GF-D8 (cell line): ENCODE measurements around the gene NUP62.
"Not testable (repeated sequence)": the region's sequence is repeated elsewhere in the genome, so short reads cannot be mapped to it uniquely, and the experiment has no call there.

Source experiments
- DNase-seq: peaks from one replicate; lab custom pipeline; 2025; lab: John Stamatoyannopoulos, UW

The NUP62 gene

DNA sequence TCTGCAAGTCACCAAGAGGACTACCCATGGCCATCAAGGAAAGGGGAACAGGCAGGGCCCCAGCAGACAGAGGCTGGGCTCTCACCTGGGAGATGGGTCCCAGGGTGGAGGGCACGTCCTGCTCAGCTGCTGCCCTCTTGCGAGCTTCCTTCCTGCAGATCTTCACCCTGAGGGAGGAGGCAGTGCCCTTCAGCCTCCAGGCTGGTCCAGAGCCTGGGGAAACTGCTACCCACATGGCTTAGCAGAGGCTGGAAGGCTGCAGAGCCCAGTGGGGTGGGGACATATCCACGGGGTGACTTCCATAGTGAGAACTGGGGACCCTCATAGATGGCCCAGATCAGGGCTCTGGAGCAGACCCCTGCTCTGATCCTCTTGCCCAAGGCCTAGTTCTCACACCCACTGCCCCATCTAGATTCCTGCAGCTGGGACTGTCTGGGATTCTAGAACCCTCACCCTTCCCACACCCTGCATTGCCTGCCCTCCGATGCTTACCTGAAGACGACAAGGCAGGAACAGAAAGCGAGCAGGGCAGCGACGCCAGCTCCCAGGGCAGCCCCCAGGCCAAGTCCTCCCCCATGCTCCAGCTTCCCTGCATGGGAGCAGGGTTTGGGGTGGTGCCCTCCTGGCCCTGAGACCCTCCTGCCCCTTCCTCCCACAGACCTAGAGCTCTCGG lies 22.6 kb upstream of the NUP62 start:
- no peak for DNase-seq

- DNase-seq = no peak
These were observed 21.7 kb upstream of the NUP62 start for GRCh38 chr19:49950956-49951526.

DNA sequence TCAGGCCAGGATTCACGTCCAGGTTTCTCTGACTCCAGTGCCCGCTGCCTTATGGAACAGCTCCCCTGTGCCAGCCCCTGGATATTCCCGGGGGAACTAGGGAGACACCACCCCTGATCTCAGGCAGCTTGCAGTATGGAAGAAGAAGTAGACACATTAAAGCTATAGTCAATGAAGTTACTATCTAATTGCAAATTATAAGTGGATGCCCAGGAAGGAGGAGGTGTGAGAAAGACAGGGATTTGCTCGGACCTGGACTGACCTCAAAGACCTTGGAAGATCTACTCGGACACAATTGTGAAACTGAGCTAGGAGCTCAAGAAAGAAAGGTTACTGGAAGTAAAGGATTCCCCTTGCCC lies 21.3 kb upstream of the NUP62 start:
- no peak for DNase-seq

DNA sequence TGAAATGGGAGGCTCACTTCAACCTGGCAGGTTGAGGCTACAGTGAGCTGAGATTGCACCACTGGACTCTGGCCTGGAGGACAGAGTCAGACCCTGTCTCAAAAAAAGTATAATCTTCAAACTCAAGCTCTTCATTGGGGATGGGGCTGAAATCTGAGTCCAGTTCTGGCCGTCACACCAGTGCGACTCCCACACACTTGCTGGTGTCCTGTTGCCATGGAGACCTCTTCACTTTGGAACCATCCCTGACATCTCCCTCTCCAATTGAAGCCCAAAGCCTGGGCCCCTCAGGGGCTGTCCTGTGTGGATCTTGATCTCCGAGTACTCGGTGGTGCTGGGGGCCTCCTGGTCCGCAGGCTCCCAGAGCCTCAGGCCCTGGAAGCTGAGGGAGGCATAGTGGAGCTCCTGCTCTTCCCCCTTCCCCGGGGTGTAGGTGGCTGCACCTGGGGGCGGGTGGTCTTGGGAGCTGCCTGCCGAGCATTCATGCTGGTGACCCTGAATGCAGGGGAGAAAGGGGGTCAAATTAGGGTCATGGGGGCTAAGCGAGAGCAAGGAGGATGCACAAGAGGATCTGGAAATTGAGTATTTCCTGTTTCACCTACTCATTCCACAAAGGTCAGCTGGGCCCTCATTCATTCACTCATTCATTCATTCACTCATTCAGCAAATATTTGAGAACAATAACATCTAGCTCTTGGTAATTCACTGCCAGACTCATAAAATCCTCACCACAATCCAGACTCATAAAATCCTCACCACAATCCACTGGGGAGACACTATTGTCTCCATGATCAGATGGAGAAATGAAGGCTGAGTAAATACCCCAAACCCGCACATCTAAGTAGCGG lies 20.7 kb upstream of the NUP62 start:
- no peak for DNase-seq

GRCh38 chr19:49946415-49946814 lies 17.1 kb upstream of the NUP62 start:
- no peak for DNase-seq

DNA sequence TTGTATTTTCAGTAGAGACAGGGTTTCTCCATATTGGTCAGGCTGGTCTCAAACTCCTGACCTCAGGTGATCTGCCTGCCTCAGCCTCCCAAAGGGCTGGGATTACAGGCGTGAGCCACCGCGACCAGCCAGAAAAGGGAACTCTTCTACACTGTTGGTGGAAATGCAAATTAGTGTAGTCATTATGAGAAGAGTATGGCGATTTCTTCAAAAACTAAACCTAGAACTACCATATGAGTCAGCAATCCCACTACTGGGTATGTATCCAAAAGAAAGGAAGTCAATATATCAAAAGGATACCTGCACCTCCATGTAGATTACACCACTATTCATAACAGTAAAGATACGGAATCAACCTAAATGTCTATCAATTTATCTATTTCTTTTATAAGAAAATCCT lies 15.3 kb upstream of the NUP62 start:
- not testable (repeated sequence) for DNase-seq

DNA sequence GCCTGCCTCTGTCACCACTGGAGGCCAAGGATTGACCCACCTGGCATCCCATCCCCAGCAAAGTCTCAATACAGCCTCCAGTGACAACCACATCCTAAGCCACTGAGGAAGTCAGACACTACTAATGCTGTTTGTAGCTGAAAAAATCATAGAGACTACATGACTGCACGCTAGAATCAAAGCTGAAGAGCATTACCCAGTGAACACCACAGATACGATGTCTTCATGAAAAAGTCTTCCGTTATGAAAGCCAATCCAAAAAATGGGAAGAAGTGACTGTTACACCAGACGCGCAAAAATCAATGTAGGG lies 11.1 kb upstream of the NUP62 start:
- DNase-seq = no peak

- DNase-seq = no peak
These were observed 10.6 kb upstream of the NUP62 start for GRCh38 chr19:49939721-49940481.

GRCh38 chr19:49938662-49939061 lies 9.4 kb upstream of the NUP62 start:
- no peak for DNase-seq

DNA sequence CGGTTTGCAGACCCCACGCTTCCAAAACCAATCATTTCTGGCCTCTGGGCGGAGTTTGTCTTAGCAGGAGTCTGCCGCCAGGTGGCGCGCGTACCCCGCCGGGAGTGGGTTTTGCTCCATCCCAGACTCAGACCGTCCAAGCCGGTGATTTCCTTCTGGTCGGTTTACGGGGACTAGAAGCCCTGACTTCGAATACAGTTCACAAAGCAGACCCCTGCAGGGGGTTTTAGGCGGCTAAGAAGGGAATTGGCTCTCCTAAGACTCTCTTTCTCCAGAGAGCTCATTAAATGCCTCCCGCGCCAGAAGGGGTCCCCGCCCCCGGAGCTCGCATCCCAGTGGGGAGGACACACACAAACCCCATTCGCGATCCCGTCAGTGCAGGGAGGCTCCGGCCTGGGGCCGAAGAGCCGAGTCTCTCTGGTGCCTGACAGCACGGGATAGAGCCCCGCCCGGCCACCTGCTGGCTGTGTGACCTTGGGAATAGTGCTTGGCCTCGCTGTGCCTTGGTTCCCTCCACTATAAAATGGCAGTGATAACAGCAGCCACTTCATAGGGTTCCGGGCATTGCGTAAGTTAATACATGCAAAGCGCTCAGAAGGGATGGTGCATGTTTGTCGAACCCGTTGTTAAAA lies 8.6 kb upstream of the NUP62 start:
- DNase-seq = no peak

- no peak for DNase-seq
These were observed 7.2 kb upstream of the NUP62 start for GRCh38 chr19:49936549-49936948.

- DNase-seq = no peak
These were observed 4.3 kb upstream of the NUP62 start for GRCh38 chr19:49933643-49934042.

GRCh38 chr19:49932731-49933131 lies 3.4 kb upstream of the NUP62 start:
- no peak for DNase-seq

- no peak for DNase-seq
These were observed 2.7 kb upstream of the NUP62 start for GRCh38 chr19:49932041-49932451.

- DNase-seq = no peak
These were observed 2.2 kb upstream of the NUP62 start for GRCh38 chr19:49931293-49932040.

DNA sequence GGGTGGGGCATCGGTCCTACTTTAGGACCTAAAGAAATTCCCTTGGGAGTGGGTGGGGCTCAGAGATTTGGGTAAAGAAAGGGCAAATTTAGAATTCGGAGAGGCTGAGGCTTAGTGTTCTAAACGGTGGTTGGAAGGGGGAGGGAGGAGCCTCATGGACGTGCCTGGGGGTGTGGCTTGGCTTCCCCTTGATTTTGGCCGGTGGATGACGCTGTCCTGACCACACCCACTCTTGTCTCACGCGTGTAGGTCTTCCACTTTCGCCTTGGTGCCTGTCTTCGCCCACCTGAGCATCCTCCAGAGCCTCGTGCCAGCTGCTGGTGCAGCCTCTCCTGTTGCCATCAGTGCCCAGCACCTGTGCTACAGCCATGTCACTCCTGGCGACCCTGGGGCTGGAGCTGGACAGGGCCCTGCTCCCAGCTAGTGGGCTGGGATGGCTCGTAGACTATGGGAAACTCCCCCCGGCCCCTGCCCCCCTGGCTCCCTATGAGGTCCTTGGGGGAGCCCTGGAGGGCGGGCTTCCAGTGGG lies 1.2 kb upstream of the NUP62 start:
- no peak for DNase-seq

GRCh38 chr19:49929611-49930482 lies 543 bp upstream of the NUP62 start:
- DNase-seq = peak; percentile 91

DNA sequence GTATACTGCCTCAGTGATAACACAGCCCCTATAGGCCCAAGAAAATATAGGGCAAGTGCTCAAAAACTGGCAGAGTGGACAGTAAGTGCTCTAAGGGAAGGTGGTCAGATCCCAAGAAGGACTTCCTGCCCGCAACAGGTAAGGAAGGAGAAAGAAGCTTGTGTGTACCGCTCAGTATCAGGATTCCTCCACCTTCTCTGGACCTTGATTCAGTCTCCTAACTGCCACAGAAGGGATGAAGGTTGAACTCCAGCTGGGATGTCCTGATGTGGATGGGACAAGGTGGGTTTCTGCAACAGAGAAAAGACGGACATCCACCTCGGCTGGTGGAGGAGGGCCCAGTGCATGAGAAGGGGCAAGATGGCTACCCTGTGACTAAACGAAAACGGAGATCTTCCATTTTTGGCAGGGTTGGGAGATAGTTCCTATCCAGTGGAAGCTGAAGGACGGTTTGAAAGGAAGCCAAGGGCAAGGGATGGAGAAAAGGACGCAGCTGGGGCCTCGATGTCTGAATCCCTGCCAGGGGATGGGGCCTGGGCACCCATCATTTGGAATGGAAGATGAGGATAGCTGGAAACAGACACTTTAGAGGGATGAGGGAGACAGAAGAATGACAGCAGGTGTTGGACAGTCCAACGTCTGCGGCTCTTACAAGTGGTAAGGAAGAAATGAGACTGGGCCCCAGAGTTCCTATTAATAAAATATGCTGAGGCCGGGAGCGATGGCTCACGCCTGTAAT lies 1.6 kb downstream of the NUP62 start:
- no peak for DNase-seq

DNA sequence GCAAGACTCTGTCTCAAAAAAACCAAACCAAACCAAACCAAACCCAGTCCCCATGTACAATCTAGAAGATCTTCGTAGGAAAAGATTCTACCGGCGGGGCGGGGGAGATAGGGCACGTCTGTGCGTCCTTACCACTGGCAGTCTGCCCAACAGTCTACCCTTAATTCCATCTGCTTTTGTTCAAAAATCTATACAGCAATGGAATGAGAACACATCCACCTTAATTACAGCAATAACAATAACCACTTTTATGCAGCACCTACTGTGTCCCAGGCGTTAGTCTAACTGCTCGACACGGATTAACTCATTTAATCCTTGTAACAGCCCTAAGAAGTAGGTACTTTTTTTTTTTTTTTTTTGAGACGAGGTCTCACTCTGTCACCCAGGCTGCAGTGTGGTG lies 2.8 kb downstream of the NUP62 start:
- DNase-seq = no peak

GRCh38 chr19:49925486-49925885 lies 3.8 kb downstream of the NUP62 start:
- DNase-seq = no peak
